Activated naive CD4-positive, alpha-beta T cell (primary cell): Measurements from ENCODE around the gene LCNL1.

ENCODE experiments used
- DNase-seq, 4 experiments: peaks; one replicate each; lab custom pipeline; 2025; lab: John Stamatoyannopoulos, UW

The LCNL1 gene

DNA sequence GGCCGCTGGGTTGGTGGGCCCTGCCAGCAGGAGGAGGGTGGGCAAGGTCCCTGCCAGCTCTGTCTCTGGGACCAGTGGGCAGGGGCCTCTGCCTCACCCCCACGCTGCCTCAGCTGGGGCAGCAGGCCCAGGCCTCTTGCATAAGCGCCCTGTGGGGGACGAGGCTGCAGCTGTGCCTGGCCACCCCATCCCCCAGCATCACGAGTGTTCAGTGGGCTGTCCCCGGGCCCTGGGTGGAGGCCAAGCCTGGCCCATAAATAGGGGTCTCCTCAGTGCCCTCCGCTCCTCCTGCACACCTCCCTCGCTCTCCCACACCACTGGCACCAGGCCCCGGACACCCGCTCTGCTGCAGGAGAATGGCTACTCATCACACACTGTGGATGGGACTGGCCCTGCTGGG, 5.6 kb upstream of the LCNL1 start, which contains the start of gene PTGDS:
Gene PTGDS, plus strand, starts transcription at position 282 of the 400 bp plus-strand sequence. Its CDS starts 75 bp downstream, at position 357.
- DNase-seq: no peak

DNA sequence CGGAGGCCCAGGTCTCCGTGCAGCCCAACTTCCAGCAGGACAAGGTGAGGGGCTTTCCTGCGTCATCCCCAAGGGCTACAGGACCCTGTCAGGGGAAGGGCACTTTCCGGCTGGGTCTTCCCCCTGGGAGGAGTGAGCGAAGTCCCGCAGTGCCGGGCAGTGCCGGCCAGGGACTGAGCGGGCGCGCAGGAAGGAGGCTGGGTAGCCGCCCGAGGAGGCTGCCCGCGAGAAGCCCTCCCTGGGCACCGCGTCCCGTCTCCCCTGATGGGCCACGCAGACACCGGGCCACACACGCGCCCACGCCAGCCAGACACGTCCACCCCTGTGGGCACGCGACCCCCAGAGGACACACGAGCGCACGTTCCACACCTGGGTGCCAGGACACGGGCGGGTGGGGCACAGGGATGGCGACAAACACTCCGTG, 5.1 kb upstream of the LCNL1 start:
- no peak for DNase-seq

DNA sequence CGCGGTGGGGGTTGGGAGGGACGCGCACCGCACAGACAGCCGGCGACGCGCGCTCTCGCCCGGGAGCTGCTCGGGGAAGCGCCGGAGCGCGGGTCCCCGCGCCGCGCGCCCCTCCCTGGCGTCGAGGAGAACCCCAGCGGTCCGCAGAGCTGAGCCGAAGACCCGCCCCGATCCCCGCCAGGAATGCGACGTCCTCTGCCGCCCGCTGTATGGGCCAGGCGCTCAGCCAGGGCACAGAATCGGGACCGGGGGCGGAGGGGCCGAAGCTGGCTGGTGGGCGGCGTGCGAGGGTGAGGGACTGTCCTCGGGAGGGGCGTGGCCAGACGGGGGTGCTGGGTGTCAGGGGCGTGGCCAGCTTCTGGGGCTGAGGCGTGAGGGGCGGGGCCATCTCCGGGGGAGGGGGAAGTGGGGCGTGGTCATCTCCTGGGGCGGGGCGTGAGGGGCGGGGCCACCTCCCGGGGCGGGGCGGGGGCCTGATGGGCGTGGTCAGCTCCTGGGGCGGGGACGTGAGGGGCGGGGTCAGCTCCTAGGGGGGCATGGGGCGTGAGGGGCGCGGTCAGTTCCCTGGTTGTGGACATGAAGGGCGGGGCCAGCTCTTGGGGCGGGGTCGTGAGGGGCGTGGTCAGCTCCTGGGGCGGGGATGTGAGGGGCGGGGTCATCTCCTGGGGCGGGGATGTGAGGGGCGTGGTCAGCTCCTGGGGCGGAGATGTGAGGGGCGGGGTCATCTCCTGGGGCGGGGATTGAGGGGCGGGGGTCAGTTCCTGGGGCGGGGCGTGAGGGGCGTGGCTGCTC, 4.5 kb upstream of the LCNL1 start:
- peak; percentile 45 to 60 (median 54) for DNase-seq

DNA sequence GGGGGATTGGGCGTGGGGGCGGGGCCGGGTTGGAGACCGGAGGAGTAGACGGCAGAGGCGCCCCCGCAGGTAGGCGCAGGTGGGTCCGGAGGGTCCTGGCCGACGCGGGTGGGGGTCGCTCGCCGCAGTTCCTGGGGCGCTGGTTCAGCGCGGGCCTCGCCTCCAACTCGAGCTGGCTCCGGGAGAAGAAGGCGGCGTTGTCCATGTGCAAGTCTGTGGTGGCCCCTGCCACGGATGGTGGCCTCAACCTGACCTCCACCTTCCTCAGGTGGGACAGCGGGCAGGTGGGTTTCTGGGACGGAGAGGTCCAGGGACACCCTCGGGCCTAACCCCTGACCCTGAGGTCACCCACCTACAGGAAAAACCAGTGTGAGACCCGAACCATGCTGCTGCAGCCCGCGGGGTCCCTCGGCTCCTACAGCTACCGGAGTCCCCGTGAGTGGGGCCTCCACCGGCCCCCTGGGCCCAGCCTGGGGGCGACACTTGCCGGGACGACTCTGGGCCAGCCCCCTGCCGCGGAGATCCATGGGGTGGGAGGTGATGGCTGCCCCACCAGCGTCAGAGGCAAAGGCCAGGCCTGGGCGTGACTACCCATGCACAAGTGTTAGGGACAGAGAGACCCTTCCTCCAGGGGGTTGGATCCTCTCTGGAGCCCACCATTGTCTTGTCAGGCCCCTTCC, 3.8 kb upstream of the LCNL1 start:
- DNase-seq: no peak

DNA sequence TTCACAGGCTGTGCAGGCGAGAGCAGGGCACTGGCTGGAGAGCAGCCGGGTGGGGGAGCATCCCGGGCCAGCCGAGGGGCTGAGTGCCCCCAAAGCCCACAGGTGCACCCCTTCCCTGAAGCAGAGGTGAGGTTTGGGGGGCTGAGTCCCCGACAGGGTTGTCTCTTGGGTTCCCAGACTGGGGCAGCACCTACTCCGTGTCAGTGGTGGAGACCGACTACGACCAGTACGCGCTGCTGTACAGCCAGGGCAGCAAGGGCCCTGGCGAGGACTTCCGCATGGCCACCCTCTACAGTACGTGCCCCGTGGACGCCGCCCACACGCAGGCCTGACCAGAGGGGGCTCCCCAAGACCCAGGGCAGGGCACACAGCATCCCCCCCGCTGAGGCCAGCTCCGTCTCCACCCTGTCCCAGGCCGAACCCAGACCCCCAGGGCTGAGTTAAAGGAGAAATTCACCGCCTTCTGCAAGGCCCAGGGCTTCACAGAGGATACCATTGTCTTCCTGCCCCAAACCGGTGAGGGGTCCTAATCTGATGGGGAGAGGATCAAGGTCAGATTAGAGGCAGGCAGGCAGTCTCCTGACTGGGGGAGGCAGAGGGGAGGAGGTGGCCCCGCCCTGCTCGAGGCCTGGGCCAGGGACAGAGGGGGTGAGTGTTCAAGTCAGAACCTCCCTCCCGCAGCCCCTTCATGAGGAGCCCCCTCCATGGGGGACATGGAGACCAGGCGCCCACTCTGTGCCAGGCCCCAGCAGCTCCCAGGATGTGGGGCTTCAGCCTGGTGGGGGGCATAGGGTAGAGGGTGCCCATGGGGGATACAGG, 2.8 kb upstream of the LCNL1 start:
- no peak for DNase-seq

DNA sequence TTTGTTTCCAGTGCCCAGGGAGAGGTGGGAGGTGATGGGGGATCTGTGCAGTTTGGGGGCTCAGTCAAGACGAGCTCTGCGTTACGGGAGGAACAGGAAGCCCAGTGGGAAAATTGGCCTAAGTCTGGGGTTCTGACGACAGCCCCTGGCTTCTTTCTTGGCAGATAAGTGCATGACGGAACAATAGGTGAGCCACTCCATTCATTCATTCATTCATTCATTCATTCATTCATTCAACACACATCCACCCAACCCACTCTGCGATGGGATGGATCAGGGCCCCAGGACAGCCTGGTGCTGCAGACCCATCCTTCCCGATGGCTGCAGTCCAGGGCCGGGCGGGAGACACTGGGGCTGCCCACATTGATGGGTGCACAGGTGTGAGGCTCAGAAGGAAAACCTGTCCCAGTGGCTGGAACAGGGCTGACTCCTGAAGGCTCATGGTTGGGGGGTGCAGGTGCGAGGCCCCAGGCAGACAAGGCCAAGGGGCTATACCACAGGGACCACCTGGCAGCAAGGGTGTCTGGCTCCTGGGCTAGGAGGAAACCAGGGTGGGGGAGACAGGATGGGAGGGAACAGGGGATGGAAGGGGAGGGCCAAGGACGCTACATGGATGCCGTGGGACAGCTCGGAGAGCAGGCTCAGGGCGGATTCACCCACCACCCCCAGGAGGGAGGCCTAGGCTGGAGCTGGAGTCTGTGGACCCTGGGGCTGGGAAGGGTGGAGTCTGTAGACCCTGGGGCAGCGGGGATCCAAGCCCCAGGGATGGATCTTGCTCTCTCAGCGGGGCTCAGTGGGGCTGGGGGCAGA, 1.9 kb upstream of the LCNL1 start:
- DNase-seq: no peak

DNA sequence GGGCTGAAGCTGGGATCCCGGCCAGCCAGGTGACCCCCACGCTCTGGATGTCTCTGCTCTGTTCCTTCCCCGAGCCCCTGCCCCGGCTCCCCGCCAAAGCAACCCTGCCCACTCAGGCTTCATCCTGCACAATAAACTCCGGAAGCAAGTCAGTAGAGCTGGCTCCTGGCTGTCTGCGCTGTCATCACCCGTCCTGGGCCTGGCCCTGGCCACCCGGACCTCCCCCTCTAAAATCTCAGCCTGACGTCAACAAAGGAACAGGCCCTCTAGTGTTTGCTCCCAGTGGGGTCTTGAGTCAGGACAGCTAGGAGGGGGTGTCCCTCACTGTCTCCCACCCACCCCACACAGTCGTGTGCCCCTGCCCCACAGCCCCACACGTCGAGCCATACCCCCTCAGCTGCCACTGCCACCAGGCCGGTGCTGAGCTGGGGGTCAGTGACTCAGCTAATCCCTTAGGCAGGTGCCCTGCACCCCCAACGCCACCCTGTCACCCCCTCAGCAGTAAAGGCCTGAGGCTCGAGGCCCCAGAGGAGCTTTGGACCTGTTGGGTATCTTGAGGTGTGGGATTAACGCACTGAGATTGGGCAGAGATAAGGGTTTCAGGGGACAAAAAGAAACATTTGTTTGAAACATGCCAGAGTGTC, 1.1 kb upstream of the LCNL1 start:
- DNase-seq: no peak

DNA sequence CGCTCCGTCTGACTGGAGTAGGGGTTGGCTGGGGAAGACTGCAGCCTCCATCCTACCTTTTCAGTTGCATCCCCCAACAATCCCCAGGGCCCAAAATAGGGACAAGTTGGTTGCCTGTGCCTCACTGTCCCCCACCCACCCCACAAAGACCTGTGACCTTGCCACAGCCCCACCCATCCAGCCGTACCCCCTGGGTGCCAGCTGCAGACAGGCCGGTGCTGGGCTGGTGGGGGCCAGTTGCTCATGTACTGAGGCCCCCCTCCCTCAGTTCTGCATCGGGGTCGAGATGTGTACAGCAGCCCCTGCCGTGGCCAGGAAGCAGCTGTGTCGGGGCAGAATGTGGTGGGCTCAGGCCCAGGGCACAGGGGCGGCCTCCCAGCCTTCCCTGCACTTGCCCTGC, 374 bp downstream of the LCNL1 start:
- DNase-seq: no peak

DNA sequence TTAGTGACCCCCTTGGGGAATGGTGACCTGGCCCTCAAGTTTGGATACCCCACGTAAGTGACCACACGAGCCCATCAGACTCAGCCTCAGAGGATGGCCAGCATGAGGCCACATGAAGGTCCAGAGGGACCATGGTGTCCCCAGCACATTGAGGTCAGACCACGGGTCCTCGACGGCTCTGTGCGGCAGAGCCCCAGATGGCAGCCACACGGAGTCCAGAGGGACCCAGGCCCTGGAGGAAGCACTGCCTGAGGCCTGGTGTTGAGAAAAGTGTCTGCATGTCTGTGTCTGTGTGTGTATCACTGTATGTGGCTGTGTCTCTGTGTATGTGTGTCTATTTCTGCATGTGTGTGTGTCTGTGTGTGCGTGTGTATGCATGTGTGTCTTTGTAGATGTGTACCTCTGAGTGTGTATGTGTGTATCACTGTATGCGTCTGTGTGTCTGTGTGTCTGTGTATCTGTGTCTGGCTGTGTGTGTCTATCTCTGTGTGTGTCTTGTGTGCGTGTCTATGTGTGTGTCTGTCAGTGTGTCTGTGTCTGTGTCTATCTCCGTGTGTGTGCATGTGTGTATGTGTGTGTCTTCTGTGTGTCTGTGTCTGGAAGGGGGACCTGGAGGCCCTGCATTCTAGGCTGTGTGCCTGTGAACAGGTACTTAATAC, 992 bp downstream of the LCNL1 start:
- DNase-seq: no peak

DNA sequence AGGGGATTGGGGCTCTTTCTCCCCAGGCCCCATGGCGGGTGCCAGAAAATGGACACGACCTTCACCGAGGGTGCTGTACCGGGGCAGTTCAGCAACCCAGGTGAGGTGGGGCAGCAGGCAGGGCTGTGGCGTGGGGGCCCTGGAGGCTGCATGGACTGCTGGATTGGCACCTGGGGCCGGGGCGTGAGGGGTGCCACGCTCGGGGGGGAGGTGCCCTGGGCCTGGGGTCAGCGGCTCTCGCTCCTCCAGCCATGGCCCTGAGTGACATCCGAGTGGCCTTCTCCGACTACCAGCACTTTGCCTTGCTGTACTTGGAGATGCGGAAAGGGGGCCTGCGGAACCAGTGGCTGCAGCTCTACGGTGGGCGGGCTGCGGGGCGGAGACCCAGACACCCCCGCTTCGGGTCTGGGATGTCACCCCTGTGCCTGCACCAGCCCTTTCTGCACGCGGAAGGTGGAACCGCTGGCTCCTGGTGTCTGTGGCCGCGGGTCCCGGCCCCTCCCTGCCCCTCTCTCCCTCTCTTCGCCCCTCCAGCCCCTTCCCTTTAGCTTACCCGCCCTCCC, 1.8 kb downstream of the LCNL1 start:
- DNase-seq: no peak

DNA sequence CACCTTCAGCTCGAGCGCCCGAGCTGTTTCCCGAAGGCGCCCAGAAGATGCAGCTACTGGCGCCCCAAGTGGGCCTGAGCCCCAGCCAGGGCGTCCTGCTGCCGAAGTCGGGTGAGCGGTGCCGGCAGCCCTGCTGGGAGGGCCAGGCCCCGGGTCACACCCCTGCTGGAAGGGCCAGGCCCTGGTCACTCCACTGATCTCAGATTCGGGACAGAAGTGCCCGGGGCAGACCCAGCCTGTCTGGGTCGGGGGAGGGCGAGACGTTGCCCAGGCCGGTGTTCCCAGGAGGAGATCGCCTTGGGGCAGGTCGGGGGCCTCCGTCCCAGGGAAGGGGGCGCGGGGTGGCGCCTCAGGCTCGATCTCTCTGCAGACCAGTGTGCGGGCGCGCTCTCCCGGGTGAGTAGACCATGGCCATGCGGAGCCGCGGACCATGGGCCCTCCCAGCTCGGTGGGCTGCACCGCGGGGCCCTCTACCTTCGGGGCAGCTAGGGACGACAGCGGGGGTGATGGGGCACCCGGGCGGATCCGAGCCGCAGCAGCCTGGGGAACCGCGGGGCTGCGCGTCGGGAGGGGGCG, 2.3 kb downstream of the LCNL1 start:
- DNase-seq: no peak

DNA sequence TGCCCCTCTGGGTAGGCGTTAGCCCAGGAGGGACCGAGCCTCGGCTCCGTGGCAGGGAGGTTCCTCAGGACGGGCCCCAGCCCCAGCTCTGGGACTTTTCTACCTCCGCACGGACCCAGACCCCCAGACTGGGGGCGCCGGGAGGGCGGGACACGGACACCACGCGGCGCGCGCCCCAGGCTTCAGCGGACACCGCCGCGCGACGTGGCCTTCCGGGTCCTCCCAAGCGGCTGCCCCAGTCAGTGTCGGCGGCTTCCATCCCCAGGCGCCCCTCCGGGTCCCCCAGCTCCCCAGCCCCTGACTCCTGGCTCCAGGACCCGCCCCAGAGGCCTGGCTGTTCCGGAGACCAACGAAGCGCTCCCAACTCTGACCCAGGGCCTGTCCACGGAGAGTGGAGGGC, 3.1 kb downstream of the LCNL1 start:
- DNase-seq: no peak

DNA sequence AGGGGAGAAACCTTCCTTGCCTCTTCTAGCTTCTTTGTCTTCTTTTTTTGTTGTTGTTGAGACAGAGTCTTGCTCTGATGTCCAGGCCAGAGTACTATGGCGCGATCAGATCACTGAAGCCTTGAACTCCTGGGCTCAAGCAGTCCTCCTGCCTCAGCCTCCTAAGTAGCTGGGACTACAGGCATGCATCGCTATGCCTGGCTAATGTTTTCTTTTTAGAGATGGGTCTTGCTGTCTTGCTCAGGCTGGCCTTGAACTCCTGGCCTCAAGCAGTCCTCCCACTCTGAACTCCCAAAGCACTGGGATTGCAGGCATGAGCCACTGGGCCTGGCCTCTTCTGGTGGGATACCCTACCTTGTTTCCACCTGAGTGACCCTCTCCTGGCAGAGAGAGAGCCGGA, 6.1 kb downstream of the LCNL1 start:
- DNase-seq: no peak

DNA sequence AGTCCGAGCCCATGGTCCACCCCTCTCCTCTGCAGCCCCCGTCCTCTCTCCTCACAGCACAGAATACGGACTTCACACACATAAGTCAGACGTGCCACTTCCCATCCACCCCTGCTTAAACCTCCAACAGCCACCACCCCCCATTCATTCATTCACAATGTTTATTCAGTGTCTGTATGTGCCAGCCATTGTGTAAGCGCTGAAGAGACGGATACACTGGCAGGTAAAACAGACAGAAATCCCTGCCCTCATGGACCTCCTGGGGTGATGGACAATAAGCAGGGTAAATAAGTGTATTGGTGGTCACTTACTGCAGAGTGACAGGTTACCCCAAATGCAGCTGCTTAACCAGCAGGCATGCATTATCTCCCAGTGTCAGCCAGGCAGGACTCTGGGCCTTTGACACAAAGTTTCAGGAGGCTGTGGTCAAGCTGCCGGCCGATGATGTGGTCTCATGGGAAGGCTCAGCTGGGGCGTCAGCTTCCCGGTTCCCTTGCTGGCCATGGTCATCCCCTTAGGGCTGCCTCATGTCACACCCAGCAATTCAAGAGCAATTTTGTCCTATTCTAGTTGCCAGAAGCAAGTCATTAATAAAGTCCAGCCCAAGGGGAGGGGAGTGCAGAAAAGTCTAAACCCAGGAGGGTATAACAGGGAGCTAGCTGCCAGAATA, 7.6 kb downstream of the LCNL1 start:
- DNase-seq: no peak

DNA sequence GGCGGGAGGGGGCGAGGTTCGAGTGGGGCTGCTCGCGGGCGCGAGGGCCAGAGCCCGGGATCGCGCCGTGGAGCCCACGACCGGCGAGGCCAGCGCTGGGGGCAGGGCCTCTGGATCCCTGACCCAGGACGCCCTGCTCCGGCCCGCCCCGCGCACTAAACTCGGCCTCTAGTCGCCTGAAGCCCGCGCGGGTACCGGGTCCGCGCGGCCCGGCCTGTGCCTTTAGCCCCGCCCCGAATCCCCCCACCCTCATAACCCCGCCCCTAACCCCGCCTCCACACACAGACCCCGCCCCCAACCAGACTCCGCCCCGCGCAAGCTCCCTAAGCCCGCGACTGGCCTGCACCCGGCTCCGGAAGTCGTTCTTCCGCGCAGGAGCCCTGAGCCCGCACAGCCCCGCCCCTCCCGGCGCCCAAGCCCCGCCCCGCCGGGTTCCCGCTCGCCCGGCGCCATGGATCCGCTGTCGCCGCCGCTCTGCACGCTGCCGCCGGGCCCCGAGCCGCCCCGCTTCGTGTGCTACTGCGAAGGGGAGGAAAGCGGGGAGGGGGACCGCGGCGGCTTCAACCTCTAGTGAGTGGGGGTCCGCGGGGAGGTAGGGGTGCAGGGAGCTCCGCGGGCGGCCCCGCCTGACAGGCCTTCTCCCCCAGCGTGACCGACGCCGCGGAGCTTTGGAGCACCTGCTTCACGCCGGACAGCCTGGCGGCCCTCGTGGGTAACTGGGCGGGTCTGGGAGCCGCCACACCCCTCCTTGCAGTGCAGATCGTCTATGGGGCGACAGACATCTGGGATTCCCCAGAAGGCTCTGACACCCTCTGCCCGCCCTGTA, 9.4 kb downstream of the LCNL1 start, which contains the start of gene PAXX:
Gene PAXX, plus strand, starts transcription at position 430 of the 826 bp plus-strand sequence. Its CDS starts 22 bp downstream, at position 452.
- DNase-seq: peak; percentile 81 to 95 (median 90)

DNA sequence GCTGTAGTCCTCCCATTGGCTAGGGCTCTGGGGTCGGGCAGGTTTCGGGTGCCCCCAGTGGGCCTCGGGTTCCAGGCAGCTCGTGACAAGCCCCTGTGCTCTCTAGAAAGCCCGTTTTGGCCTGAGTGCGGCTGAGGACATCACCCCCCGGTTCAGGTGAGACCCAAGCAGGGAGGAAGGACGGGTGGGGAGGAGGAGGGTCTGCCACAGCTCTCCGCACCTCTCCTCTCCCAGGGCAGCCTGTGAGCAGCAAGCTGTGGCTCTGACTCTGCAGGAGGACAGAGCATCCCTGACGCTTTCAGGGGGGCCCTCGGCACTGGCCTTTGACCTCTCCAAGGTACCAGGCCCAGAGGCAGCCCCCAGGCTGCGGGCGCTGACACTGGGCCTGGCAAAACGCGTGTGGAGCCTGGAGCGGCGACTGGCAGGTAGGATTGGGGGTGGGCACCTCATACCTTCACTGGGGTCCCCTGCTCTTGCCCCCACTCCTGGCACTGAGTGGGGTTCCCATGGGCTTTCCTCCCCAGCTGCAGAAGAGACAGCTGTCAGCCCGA, 10.1 kb downstream of the LCNL1 start:
- DNase-seq: no peak

DNA sequence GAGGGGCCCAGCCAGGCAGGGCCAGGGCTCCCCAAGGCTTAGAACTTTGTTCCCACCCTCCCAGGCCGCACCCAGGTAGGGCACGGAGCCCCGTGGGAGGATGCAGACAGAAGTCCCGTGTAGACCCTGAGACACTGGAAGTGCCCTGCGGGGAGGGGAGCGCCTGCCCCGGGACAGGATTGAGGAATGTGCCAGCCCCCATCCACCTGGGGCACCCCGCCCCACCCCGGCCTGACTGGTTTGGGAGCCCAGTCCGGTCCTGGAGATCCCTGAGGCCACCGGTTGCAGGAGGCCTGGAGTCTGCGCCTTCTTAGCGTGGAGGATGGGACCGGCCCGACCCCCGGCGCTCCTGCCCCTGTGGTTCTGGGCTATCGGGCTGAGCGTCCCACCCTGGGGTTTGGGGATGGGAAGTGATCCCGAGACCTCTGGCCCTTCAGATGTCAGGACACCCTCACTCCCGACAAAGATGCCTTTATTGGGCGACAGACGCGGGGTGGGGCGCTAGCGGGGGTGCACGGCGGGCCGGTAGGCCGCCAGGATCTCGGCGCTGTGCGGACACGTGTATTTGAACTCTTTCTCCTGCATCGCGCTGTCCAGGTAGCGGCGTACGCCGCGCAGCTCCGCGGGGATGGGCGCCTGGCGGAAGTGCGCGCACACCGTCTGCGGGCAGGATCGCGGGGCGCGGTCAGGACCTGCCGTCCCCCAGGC, 11.5 kb downstream of the LCNL1 start:
- DNase-seq: no peak

DNA sequence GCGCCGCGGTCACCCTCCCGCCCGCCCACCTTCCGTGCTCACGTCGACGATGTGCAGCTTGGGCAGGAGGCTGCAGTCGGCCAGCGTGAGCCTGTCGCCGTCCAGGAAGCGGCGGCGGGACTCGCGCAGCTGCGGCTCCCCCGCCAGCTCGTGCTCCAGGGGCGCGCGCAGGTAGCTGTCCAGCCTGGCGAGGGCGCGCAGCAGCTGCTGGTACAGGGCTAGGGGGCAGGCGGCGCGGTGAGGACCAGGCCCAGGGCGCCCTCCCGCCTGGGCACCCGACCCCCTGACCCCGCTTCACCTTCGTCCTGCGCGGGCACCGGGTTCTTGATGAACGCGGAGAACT, 12.1 kb downstream of the LCNL1 start:
- no peak for DNase-seq
